IMR-90 (cell line): Measurements from ENCODE around the gene POU2F1. TPM values are rescaled to one million over a fixed set of nuclear protein-coding genes. Genes with fewer than 3 reads are reported as not detected.

Source experiments
- ATAC-seq: fragments of 200-7000 bp; cut with Tn5 transposase; 2 replicates; pipeline ENCODE4 v1.9.1; 2020; ENCODE audit warnings: low read depth, mild to moderate bottlenecking, moderate library complexity
- BruUV-seq: library from RNA; stranded (reverse); fragments of 400-500 nt; replicated peaks from 2 replicates; lab custom pipeline; 2021; lab: Mats Ljungman, UMichigan
- CTCF ChIA-PET: fragments of 300-600 bp; formaldehyde crosslinking; extraction: SDS; loops from one replicate; lab custom pipeline; 2021; ENCODE audit warnings: antibody characterized with exemption; lab: Yijun Ruan, JAX
- POLR2A ChIA-PET: fragments of 300-600 bp; sonication (Branson Sonifier 250); formaldehyde crosslinking; loops from one replicate; lab custom pipeline; 2022; ENCODE audit warnings: antibody characterized with exemption; ENCODE audit not compliant: unreplicated experiment; lab: Charles Lee
- DNase-seq: peaks from one replicate; pipeline ENCODE4 v3.0.0; 2013
- H2AFZ ChIP-seq: replicated peaks from 2 replicates; pipeline ENCODE3; 2013; ENCODE audit warnings: low read length, mild to moderate bottlenecking; ENCODE audit not compliant: poor library complexity
- H2AK5ac ChIP-seq: 2 replicates; pipeline ENCODE4 v1.6.1; 2013; ENCODE audit warnings: low read depth, low read length, inconsistent platforms
- H2AK9ac ChIP-seq: replicated peaks from 2 replicates; pipeline ENCODE3; 2013; ENCODE audit warnings: mild to moderate bottlenecking, low read depth, low read length, moderate library complexity; ENCODE audit not compliant: poor library complexity
- H2BK120ac ChIP-seq: 2 replicates; pipeline ENCODE4 v1.6.1; 2013; ENCODE audit warnings: low read depth, low read length, inconsistent platforms
- H2BK15ac ChIP-seq: 3 replicates; pipeline ENCODE4 v1.6.1; 2013; ENCODE audit warnings: low read depth, low read length, inconsistent platforms
- H2BK20ac ChIP-seq: 2 replicates; pipeline ENCODE4 v1.6.1; 2013; ENCODE audit warnings: low read depth, mild to moderate bottlenecking, inconsistent platforms, low read length, moderate library complexity
- H2BK5ac ChIP-seq: 2 replicates; pipeline ENCODE4 v1.6.1; 2013; ENCODE audit warnings: mild to moderate bottlenecking, low read depth, low read length, inconsistent platforms; ENCODE audit not compliant: poor library complexity, severe bottlenecking
- H3K14ac ChIP-seq: replicated peaks from 2 replicates; pipeline ENCODE4 v1.6.1; 2013; ENCODE audit warnings: low read depth, low read length, inconsistent platforms
- H3K18ac ChIP-seq: 2 replicates; pipeline ENCODE4 v1.6.1; 2013; ENCODE audit warnings: low read depth, low read length, control low read depth
- H3K23ac ChIP-seq: 2 replicates; pipeline ENCODE4 v1.6.1; 2013; ENCODE audit warnings: low read depth, low read length, inconsistent platforms
- H3K27ac ChIP-seq: 2 replicates; pipeline ENCODE4 v1.5.1; 2013; ENCODE audit warnings: mild to moderate bottlenecking, control low read depth, low read length; ENCODE audit not compliant: insufficient read depth
- H3K27me3 ChIP-seq: 2 replicates; pipeline ENCODE4 v1.6.1; 2013; ENCODE audit warnings: low read length; ENCODE audit not compliant: control insufficient read depth, insufficient read depth
- H3K36me3 ChIP-seq: 2 replicates; pipeline ENCODE4 v1.6.1; 2013; ENCODE audit warnings: low read length, mixed read lengths; ENCODE audit not compliant: control insufficient read depth, insufficient read depth
- H3K4ac ChIP-seq: 2 replicates; pipeline ENCODE4 v1.6.1; 2013; ENCODE audit warnings: low read depth, low read length, inconsistent platforms
- H3K4me1 ChIP-seq: 2 replicates; pipeline ENCODE4 v1.6.1; 2013; ENCODE audit warnings: low read length, mixed read lengths; ENCODE audit not compliant: control insufficient read depth, insufficient read depth
- H3K4me2 ChIP-seq: 2 replicates; pipeline ENCODE4 v1.6.1; 2013; ENCODE audit warnings: low read depth, mild to moderate bottlenecking, control low read depth, low read length, moderate library complexity
- H3K4me3 ChIP-seq: 2 replicates; pipeline ENCODE4 v1.5.1; 2013; ENCODE audit warnings: low read depth, mild to moderate bottlenecking, control low read depth, low read length, moderate library complexity; ENCODE audit not compliant: insufficient read depth
- H3K56ac ChIP-seq: 2 replicates; pipeline ENCODE4 v1.6.1; 2013; ENCODE audit warnings: low read length, inconsistent platforms; ENCODE audit not compliant: insufficient read depth; ENCODE audit errors: extremely low read depth
- H3K79me1 ChIP-seq, 2 experiments: 2 replicates each; pipeline ENCODE4 v1.6.1; 2013; ENCODE audit warnings: low read length in 2 of 2, inconsistent platforms in 1 of 2, low read depth in 1 of 2
- H3K9ac ChIP-seq: 2 replicates; pipeline ENCODE4 v1.6.1; 2013; ENCODE audit warnings: low read depth, low read length, control low read depth
- H3K9me1 ChIP-seq: 2 replicates; pipeline ENCODE4 v1.6.1; 2013; ENCODE audit warnings: low read length, inconsistent platforms; ENCODE audit not compliant: insufficient read depth
- H3K9me3 ChIP-seq: 2 replicates; pipeline ENCODE4 v1.6.1; 2013; ENCODE audit warnings: low read length; ENCODE audit not compliant: control insufficient read depth, insufficient read depth
- H4K20me1 ChIP-seq: 2 replicates; pipeline ENCODE4 v1.6.1; 2013; ENCODE audit warnings: low read length, inconsistent platforms; ENCODE audit not compliant: insufficient read depth
- H4K5ac ChIP-seq: 2 replicates; pipeline ENCODE4 v1.6.1; 2013; ENCODE audit warnings: mild to moderate bottlenecking, low read depth, low read length, control low read depth
- H4K8ac ChIP-seq, 2 experiments: 2 replicates each; pipeline ENCODE4 v1.6.1; 2013; ENCODE audit warnings: low read depth in 2 of 2, low read length in 2 of 2, control low read depth in 1 of 2, inconsistent platforms in 1 of 2
- H4K91ac ChIP-seq: 2 replicates; pipeline ENCODE4 v1.6.1; 2013; ENCODE audit warnings: low read depth, low read length, inconsistent platforms; ENCODE audit not compliant: insufficient read depth
- BHLHE40 ChIP-seq: fragments of 150-350 bp; IDR thresholded peaks from 2 replicates; pipeline ENCODE4 v1.6.1; 2016; ENCODE audit warnings: mild to moderate bottlenecking, low read depth, low read length
- CEBPB ChIP-seq: IDR thresholded peaks from 2 replicates; pipeline ENCODE4 v1.6.1; 2012; ENCODE audit warnings: low read depth, low read length, improper control_type of control experiment
- CHD1 ChIP-seq: IDR thresholded peaks from 2 replicates; pipeline ENCODE4 v1.6.1; 2012; ENCODE audit warnings: low read depth, low read length, improper control_type of control experiment
- FOS ChIP-seq: fragments of 150-350 bp; IDR thresholded peaks from 2 replicates; pipeline ENCODE4 v1.6.1; 2016; ENCODE audit warnings: low read depth, low read length
- MAFK ChIP-seq: IDR thresholded peaks from 2 replicates; pipeline ENCODE4 v1.6.1; 2012; ENCODE audit warnings: low read depth, low read length, improper control_type of control experiment
- MAZ ChIP-seq: IDR thresholded peaks from 2 replicates; pipeline ENCODE4 v1.6.1; 2012; ENCODE audit warnings: low read depth, mild to moderate bottlenecking, low read length, improper control_type of control experiment, moderate library complexity, borderline replicate concordance
- MXI1 ChIP-seq: IDR thresholded peaks from 2 replicates; pipeline ENCODE4 v1.6.1; 2012; ENCODE audit warnings: low read depth, mild to moderate bottlenecking, low read length, moderate library complexity, borderline replicate concordance
- NFE2L2 ChIP-seq: fragments of 150-350 bp; IDR thresholded peaks from 2 replicates; pipeline ENCODE4 v1.6.1; 2016; ENCODE audit warnings: low read depth, mild to moderate bottlenecking, low read length
- POLR2A ChIP-seq: IDR thresholded peaks from 2 replicates; pipeline ENCODE4 v1.6.1; 2012; ENCODE audit warnings: mild to moderate bottlenecking, low read depth, low read length
- RCOR1 ChIP-seq: IDR thresholded peaks from 2 replicates; pipeline ENCODE4 v1.6.1; 2012; ENCODE audit warnings: mild to moderate bottlenecking, low read length, improper control_type of control experiment; ENCODE audit not compliant: insufficient replicate concordance
- RFX5 ChIP-seq: IDR thresholded peaks from 2 replicates; pipeline ENCODE4 v1.8.0; 2012; ENCODE audit warnings: low read depth, mild to moderate bottlenecking, low read length, moderate library complexity
- SMC3 ChIP-seq: fragments of 150-350 bp; IDR thresholded peaks from 2 replicates; pipeline ENCODE4 v1.6.1; 2016; ENCODE audit warnings: low read depth, mild to moderate bottlenecking, antibody characterized with exemption, low read length, moderate library complexity
- WGBS, 2 experiments: methylation state at CpG; one replicate each; pipeline versions ENCODE4 v1.1.5 to v1.1.7; 2013; ENCODE audit warnings: missing lambda C conversion rate in 2 of 2; ENCODE audit not compliant: insufficient read length in 1 of 2; ENCODE audit errors: extremely low coverage in 2 of 2; 5-methylcytosine and 5-hydroxymethylcytosine counted together
- dilution Hi-C: fragments of 300-500 bp; cut with HindIII; formaldehyde crosslinking; loops from one replicate; pipeline ENCODE4 v1.14.3; 2018; ENCODE audit warnings: low sequenced_read_pairs; ENCODE audit not compliant: unreplicated experiment
- in situ Hi-C: fragments of 300-500 bp; cut with MboI; formaldehyde crosslinking; loops from 3 replicates; pipeline ENCODE4 v1.14.3; 2019; ENCODE audit warnings: low sequenced_read_pairs, inconsistent platforms, mixed read lengths
- intact Hi-C: fragments of 100-400 bp; cut with micrococcal nuclease; formaldehyde crosslinking; loops from 2 replicates; pipeline ENCODE4 v1.10.0; 2022
- polyA plus RNA-seq, 3 experiments: library from polyadenylated mRNA; depleted of rRNA; stranded (reverse); fragments of >200 nt; gene quantifications; 2 replicates each; pipeline ENCODE4 v1.2.3, GENCODE V29; 2012; ENCODE audit warnings: low replicate concordance in 1 of 3
- total RNA-seq: library from RNA; depleted of rRNA; stranded (reverse); fragments of >200 nt; gene quantifications from 2 replicates; pipeline ENCODE4 v1.2.3, GENCODE V29; 2012
- TF ChIP-seq, protein P1 (sequence below): conservative IDR thresholded peaks from 2 replicates; pipeline ENCODE4 v1.5.1; 2012; ENCODE audit warnings: mild to moderate bottlenecking, low read depth, low read length, improper control_type of control experiment
- TF ChIP-seq, protein P2 (sequence below): fragments of 150-350 bp; IDR thresholded peaks from 2 replicates; pipeline ENCODE4 v1.6.1; 2016; ENCODE audit warnings: low read depth, mild to moderate bottlenecking, low read length, moderate library complexity, borderline replicate concordance
- TF ChIP-seq, protein P3 (sequence below): fragments of 150-350 bp; IDR thresholded peaks from 2 replicates; pipeline ENCODE4 v1.6.1; 2017; ENCODE audit warnings: mild to moderate bottlenecking, antibody characterized with exemption, low read length, low read depth

POU2F1 gene
- total and polyA plus RNA-seq, 2 of the 4 experiments (the other 2 are of a cell fraction), result 1.2 to 3.4 TPM

DNA sequence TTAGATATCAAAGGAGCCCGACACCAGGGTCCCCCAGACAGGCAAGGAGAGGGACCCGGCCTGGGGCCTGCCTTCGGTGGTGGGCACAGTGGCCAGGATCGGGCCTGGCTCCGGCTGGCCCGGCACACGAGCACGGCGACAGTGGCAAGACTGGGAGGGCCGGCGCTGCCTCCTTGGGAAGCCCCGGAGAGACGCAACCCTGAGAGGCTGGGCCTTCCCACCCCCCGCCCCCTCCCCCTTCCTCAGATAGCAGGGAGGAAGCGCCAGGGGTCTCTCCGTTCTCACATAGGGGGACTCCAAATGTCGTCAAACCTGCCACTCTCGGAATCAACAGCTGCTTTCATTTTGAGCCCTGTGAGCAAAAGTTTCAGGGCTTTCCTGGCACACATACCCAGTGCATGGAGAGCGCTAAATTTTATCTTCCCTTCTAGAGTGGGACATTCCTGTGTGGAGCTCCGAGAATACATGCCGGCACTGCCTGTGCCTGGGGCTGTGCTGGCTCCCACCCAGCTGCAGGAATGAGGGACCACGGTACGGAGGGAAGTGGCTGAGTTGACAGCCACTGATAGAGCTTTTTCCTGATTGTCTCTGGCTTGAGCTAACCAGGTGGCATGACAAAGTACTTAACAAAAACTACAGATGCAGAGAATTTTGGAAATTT is 235.2 kb downstream of the POU2F1 start:
- H3K27ac ChIP-seq, result no peak overlapping the region
- H3K4ac ChIP-seq, result no peak overlapping the region
- peaks cover 27% of the 10 kb centered on the region for H3K27me3 ChIP-seq
- H3K79me1 ChIP-seq, result no peaks in the 10 kb centered on the region
- H3K23ac ChIP-seq, result 0 out of 2 replicates have a peak overlapping the region, but pooled peaks have one; percentile 24
- ChIA-PET CTCF (interaction anchor here (1.1 kb wide), 1 partner anchor 17 kb away, joined by 3 read pairs; no protein-coding TSS in a partner anchor), POLR2A (no interaction called here)
- in situ Hi-C loops, result no loop called here
- H2BK5ac ChIP-seq, result no peak overlapping the region
- H3K4me1 ChIP-seq, result no peaks in the 10 kb centered on the region
- intact Hi-C loops, result loop anchor here (10.0 kb wide), 1 partner anchor 229 kb away; no protein-coding TSS in a partner anchor
- H3K36me3 ChIP-seq, result no peaks in the 10 kb centered on the region
- no peak overlapping the region for H4K5ac ChIP-seq
- DNase-seq (no peak), ATAC-seq (peak; percentile 40)
- WGBS, 2 experiments, result 10% methylated on average over 6 of the region's 23 CpGs; no CpG with 5 or more reads in 1 of the 2 experiments
- H3K4me2 ChIP-seq, result peak overlapping the region; percentile 83
- H4K20me1 ChIP-seq, result no peaks in the 10 kb centered on the region
- no peak overlapping the region for H3K18ac ChIP-seq
- BruUV-seq, result no TSS peak
- no peak overlapping the region for H4K91ac ChIP-seq
- H3K9me3 ChIP-seq, result no peaks in the 10 kb centered on the region
- H3K9ac ChIP-seq, result no peak overlapping the region
- no peak overlapping the region for H2BK15ac ChIP-seq
- peak overlapping the region; percentile 56 for H3K4me3 ChIP-seq
- peak overlapping the region; percentile 83 for H2AFZ ChIP-seq
- H2BK20ac ChIP-seq, result no peak overlapping the region
- H3K14ac ChIP-seq, result no peak overlapping the region
- no peak overlapping the region for H2AK5ac ChIP-seq
- no peak overlapping the region for H4K8ac ChIP-seq
- H3K9me1 ChIP-seq, result no peaks in the 10 kb centered on the region; the same call in 1 of the 2 replicates
- no peak overlapping the region for H2BK120ac ChIP-seq
- no peak overlapping the region for H3K56ac ChIP-seq
- dilution Hi-C loops, result no loop called here
- H2AK9ac ChIP-seq, result no peak overlapping the region
- TF ChIP-seq, protein P1, sequence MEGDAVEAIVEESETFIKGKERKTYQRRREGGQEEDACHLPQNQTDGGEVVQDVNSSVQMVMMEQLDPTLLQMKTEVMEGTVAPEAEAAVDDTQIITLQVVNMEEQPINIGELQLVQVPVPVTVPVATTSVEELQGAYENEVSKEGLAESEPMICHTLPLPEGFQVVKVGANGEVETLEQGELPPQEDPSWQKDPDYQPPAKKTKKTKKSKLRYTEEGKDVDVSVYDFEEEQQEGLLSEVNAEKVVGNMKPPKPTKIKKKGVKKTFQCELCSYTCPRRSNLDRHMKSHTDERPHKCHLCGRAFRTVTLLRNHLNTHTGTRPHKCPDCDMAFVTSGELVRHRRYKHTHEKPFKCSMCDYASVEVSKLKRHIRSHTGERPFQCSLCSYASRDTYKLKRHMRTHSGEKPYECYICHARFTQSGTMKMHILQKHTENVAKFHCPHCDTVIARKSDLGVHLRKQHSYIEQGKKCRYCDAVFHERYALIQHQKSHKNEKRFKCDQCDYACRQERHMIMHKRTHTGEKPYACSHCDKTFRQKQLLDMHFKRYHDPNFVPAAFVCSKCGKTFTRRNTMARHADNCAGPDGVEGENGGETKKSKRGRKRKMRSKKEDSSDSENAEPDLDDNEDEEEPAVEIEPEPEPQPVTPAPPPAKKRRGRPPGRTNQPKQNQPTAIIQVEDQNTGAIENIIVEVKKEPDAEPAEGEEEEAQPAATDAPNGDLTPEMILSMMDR, result no peak
- TF ChIP-seq MAZ (no peak), SMC3 (no peak), MAFK (no peak), FOS (no peak), POLR2A (no peak), RFX5 (no peak), NFE2L2 (no peak), RCOR1 (no peak), CEBPB (no peak), MXI1 (no peak), CHD1 (no peak), BHLHE40 (no peak)
- TF ChIP-seq, protein P2, sequence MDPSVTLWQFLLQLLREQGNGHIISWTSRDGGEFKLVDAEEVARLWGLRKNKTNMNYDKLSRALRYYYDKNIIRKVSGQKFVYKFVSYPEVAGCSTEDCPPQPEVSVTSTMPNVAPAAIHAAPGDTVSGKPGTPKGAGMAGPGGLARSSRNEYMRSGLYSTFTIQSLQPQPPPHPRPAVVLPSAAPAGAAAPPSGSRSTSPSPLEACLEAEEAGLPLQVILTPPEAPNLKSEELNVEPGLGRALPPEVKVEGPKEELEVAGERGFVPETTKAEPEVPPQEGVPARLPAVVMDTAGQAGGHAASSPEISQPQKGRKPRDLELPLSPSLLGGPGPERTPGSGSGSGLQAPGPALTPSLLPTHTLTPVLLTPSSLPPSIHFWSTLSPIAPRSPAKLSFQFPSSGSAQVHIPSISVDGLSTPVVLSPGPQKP, result no peak
- TF ChIP-seq, protein P3, sequence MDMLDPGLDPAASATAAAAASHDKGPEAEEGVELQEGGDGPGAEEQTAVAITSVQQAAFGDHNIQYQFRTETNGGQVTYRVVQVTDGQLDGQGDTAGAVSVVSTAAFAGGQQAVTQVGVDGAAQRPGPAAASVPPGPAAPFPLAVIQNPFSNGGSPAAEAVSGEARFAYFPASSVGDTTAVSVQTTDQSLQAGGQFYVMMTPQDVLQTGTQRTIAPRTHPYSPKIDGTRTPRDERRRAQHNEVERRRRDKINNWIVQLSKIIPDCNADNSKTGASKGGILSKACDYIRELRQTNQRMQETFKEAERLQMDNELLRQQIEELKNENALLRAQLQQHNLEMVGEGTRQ, result no peak
